Peyer's patch (tissue), 4 donors: ENCODE data around the gene BMP5. TPM values are rescaled to one million over a fixed set of nuclear protein-coding genes. Genes with fewer than 3 reads are reported as not detected.

ENCODE experiments used
- DNase-seq, 3 donors: peaks; one replicate each; pipeline ENCODE4 v3.0.0-alpha.2; 2017 to 2019
- H3K27ac ChIP-seq, 4 donors: fragments of 200-600 bp; sonication (generic); one replicate each; pipeline ENCODE4 v1.5.1; 2016 to 2019
- H3K27me3 ChIP-seq, 2 donors: fragments of 200-600 bp; sonication (generic); one replicate each; pipeline ENCODE4 v1.5.1; 2019
- H3K36me3 ChIP-seq, 3 donors: fragments of 200-600 bp; sonication (generic); one replicate each; pipeline ENCODE4 v1.5.1; 2016 to 2019
- H3K4me1 ChIP-seq, 4 donors: fragments of 200-600 bp; sonication (generic); one replicate each; pipeline ENCODE4 v1.5.1; 2016 to 2019
- H3K4me3 ChIP-seq, 4 donors: fragments of 200-600 bp; sonication (generic); 1 replicate in 3 of 4; 2 replicates in 1 of 4; pipeline ENCODE4 v1.5.1; 2016 to 2019; ENCODE audit warnings: mild to moderate bottlenecking in 1 of 4
- H3K9me3 ChIP-seq, 4 donors: fragments of 200-600 bp; sonication (generic); one replicate each; pipeline ENCODE4 v1.5.1; 2016 to 2019; ENCODE audit warnings: mild to moderate bottlenecking in 1 of 4
- POLR2A ChIP-seq, 2 donors: fragments of 450-650 bp; IDR thresholded peaks; one replicate each; pipeline ENCODE4 v1.5.1; 2017; ENCODE audit warnings: antibody characterized with exemption in 2 of 2, mild to moderate bottlenecking in 2 of 2, moderate library complexity in 2 of 2
- total RNA-seq, 4 donors: library from RNA; depleted of rRNA; stranded (reverse); fragments of >200 nt; gene quantifications; one replicate each; pipeline ENCODE4 v1.1.0, GENCODE V29; 2016
- TF ChIP-seq, protein P1 (sequence below), 6 experiments: fragments of 450-650 bp in 4 of 6; fragments of 200-600 bp in 2 of 6; sonication (generic) in 1 of 6; IDR thresholded peaks; one replicate each; pipeline ENCODE4 v1.5.1; 2017 to 2019; ENCODE audit warnings: antibody characterized with exemption in 6 of 6, mild to moderate bottlenecking in 3 of 6, moderate library complexity in 1 of 6

The BMP5 gene
- total RNA-seq, 4 donors from 2014 or later: 3.7 to 50.3 (median 5.4) TPM

DNA sequence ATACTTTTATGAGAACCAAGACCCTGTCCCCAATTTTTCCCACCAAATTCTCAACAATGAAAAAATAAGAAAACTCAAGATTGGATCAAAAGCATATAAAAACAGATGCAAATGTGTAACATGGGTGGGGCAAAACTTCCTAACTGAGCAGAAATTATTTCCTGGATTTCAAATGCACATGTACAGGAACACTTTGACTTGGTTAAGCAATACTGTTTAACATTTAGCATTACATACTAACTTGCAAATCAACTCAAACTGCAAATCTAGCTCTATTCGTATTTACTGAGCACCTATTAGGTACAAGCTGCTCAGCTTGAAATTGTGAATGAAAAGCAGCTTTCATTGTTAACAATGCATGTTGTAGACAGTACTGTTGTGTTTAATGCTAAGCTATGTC is 40.2 kb downstream of the BMP5 start:
- H3K9me3 ChIP-seq: no peaks in the 10 kb centered on the region
- no peaks in the 10 kb centered on the region for H3K4me1 ChIP-seq
- no peaks in the 10 kb centered on the region for H3K27me3 ChIP-seq
- no peaks in the 10 kb centered on the region for H3K36me3 ChIP-seq
- H3K4me3 ChIP-seq: no peak overlapping the region
- TF ChIP-seq POLR2A (IDR thresholded peaks at IDR 0.05): no peak
- TF ChIP-seq, protein P1, sequence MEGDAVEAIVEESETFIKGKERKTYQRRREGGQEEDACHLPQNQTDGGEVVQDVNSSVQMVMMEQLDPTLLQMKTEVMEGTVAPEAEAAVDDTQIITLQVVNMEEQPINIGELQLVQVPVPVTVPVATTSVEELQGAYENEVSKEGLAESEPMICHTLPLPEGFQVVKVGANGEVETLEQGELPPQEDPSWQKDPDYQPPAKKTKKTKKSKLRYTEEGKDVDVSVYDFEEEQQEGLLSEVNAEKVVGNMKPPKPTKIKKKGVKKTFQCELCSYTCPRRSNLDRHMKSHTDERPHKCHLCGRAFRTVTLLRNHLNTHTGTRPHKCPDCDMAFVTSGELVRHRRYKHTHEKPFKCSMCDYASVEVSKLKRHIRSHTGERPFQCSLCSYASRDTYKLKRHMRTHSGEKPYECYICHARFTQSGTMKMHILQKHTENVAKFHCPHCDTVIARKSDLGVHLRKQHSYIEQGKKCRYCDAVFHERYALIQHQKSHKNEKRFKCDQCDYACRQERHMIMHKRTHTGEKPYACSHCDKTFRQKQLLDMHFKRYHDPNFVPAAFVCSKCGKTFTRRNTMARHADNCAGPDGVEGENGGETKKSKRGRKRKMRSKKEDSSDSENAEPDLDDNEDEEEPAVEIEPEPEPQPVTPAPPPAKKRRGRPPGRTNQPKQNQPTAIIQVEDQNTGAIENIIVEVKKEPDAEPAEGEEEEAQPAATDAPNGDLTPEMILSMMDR (IDR thresholded peaks at IDR 0.05): no peak
- no peak overlapping the region for H3K27ac ChIP-seq
- no peak for DNase-seq

DNA sequence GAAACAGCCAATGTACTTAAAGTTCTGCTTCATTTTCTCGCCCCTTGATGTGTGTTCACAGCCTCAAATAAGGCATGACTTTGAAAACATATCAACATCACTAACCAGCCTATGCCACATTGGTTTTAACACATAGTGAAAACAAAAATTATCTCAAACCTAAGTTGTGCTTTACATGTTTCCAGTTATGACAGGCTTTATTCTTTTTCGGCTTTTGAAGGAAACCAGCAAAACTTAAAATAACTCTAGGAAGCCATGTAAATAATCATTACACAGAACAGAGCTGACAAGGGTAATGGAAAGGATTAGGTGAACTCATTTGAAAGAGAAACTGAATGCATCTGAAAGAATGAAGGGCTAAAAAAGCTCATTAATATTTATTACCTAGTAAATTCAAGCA is 42.1 kb downstream of the BMP5 start:
- no peaks in the 10 kb centered on the region for H3K36me3 ChIP-seq
- no peaks in the 10 kb centered on the region for H3K4me1 ChIP-seq
- no peak overlapping the region for H3K4me3 ChIP-seq
- DNase-seq: no peak
- TF ChIP-seq, protein P1 (IDR thresholded peaks at IDR 0.05): no peak
- no peak for TF ChIP-seq POLR2A (IDR thresholded peaks at IDR 0.05)
- peak overlapping the region in 1 of 4 donors; percentile 23 for H3K27ac ChIP-seq
- H3K27me3 ChIP-seq: no peaks in the 10 kb centered on the region
- no peaks in the 10 kb centered on the region for H3K9me3 ChIP-seq

DNA sequence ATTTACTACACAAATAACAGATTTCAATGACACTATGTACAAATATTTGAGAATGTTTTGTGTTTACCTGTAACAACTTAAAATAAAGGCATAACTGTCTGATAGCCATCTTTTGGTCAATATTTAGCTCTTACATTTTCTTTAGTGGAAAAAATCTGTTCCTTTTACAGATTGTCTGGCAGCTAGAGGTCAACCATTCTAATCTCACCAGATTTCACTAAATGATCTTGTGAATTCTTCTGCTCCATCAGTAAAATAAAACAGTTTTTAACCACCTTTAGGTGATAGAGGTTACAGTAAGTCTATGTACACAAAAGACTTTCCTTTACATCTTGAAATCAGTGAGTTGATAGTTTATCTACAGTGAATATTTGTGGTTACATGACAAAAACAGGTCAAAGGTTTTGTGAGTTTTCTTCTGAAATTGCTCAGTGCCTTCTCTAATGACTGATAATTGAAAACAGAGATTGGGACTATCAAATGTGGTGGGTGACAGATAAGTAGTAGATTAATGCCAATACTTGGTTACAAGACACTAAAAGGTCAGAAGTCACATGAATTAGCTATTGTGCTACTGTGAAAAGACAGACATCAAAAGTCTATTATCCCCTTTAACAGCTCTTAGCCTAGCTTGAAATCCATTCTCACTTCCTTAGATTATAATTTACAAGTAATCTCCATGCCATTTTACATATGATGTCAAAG is 47.4 kb downstream of the BMP5 start:
- no peaks in the 10 kb centered on the region for H3K36me3 ChIP-seq
- TF ChIP-seq, protein P1 (IDR thresholded peaks at IDR 0.05): no peak
- TF ChIP-seq POLR2A (IDR thresholded peaks at IDR 0.05): no peak
- no peaks in the 10 kb centered on the region for H3K4me1 ChIP-seq
- no peaks in the 10 kb centered on the region for H3K27me3 ChIP-seq
- no peaks in the 10 kb centered on the region for H3K9me3 ChIP-seq
- no peak overlapping the region for H3K4me3 ChIP-seq
- peak overlapping the region in 1 of 4 donors; percentile 36 for H3K27ac ChIP-seq
- no peak for DNase-seq

DNA sequence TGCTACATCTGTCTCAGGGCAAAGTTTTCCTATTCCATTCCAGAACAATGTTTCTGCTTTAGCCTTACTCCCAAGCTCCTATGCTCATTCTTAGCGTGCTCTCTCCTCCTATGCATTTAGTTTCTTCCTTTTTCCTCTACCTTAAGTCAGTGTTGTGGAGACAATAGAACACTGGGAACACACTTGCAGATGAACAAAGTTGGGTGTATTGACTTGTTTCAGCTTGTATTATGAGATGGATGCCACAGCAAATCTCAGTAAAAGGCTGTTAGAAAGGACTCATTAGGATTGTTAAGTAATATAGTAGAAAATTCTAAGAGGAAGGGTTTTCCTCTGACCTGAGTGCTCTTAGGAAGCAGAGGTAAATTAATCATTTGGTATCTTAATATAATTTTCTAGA is 48.4 kb downstream of the BMP5 start:
- Histone ChIP-seq H3K27me3 (no peaks in the 10 kb centered on the region), H3K4me3 (no peak overlapping the region), H3K4me1 (no peaks in the 10 kb centered on the region), H3K9me3 (no peaks in the 10 kb centered on the region), H3K27ac (no peak overlapping the region), H3K36me3 (no peaks in the 10 kb centered on the region)
- no peak for TF ChIP-seq POLR2A (IDR thresholded peaks at IDR 0.05)
- TF ChIP-seq, protein P1 (IDR thresholded peaks at IDR 0.05): no peak
- no peak for DNase-seq

DNA sequence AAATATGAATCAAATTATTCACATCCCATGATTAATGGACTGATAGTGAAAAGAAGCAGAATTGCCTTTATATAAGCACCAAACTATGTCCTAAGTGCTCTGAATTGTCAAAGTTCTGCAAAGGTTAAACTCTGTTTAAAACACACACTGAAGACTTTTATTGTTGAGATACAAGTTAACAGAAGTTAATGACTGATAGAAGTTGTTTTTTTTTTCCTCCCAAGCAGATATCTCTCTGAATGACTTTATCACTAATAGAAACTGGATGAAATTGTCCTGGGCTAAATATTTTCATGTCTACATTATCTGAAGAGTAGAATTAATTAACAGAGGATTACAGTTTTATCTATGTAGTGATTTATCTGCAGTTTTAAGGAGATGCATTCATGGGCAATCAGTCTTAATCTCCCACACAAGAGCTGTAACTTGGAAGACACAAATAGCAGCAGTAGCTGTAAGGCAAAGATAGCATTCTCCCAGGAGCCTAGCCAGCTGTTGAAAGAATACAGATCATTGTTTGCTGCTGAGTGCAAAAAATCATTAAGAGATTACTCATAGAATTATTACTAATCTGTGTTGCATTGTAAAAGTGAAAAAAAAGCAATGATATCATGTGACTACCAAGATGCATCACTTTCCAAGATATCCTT is 49.9 kb downstream of the BMP5 start:
- Histone ChIP-seq H3K4me1 (no peaks in the 10 kb centered on the region), H3K27ac (peak overlapping the region in 1 of 4 donors; percentile 9), H3K9me3 (no peaks in the 10 kb centered on the region), H3K4me3 (no peak overlapping the region), H3K36me3 (no peaks in the 10 kb centered on the region), H3K27me3 (no peaks in the 10 kb centered on the region)
- TF ChIP-seq POLR2A (IDR thresholded peaks at IDR 0.05): no peak
- TF ChIP-seq, protein P1 (IDR thresholded peaks at IDR 0.05): no peak
- DNase-seq: no peak
